K562 (cell line): ENCODE results near the gene PRTFDC1. TPM values are rescaled to one million over a fixed set of nuclear protein-coding genes. Genes with fewer than 3 reads are reported as not detected.

Experiments used
- ATAC-seq: fragments of 200-7000 bp; cut with Tn5 transposase; 3 replicates; pipeline ENCODE4 v1.9.1; 2020; ENCODE audit warnings: moderate library complexity
- BruUV-seq: library from RNA; stranded (reverse); fragments of 400-500 nt; replicated peaks from 2 replicates; lab custom pipeline; 2021; lab: Mats Ljungman, UMichigan
- CTCF ChIA-PET: fragments of 300-600 bp; formaldehyde crosslinking; extraction: SDS; loops from one replicate; lab custom pipeline; 2021; ENCODE audit warnings: low intra/inter-chr PET ratio; lab: Yijun Ruan, JAX
- POLR2A ChIA-PET: fragments of 300-600, 350-650 bp; sonication (Branson Sonifier 250); formaldehyde crosslinking; extraction: SDS; loops from one replicate; lab custom pipeline; 2021; ENCODE audit warnings: antibody characterized with exemption, inconsistent platforms; lab: Yijun Ruan, JAX
- DNase-seq, 4 experiments: peaks; one replicate each; pipeline versions ENCODE4 v3.0.0 to v3.0.0-alpha.2; 2011 to 2018; ENCODE audit warnings: low spot score in 3 of 4, mixed read lengths in 3 of 4; ENCODE audit errors: extremely low read depth in 1 of 4
- FAIRE-seq: peaks from 2 replicates; lab custom pipeline; 2011; peaks lifted over from hg19 to GRCh38; lab: Jason Lieb, UNC
- H2AFZ ChIP-seq: 2 replicates; pipeline ENCODE4 v1.6.0; 2011; ENCODE audit warnings: low read depth, low read length, control low read depth, inconsistent platforms
- H3K27ac ChIP-seq: fragments of 200-600 bp; 3 replicates; pipeline ENCODE4 v1.8.0; 2011; ENCODE audit warnings: low read depth, mild to moderate bottlenecking, control low read depth, inconsistent platforms, low read length, moderate library complexity, mixed read lengths; ENCODE audit errors: extremely low read depth
- H3K27me3 ChIP-seq, 2 experiments: fragments of 300-600 bp in 1 of 2; 2 replicates in 1 of 2; 3 replicates in 1 of 2; pipeline versions ENCODE4 v1.6.0 to v1.8.0; 2011; ENCODE audit warnings: inconsistent platforms in 2 of 2, low read length in 2 of 2, mild to moderate bottlenecking in 1 of 2, mixed read lengths in 1 of 2, moderate library complexity in 1 of 2; ENCODE audit not compliant: control insufficient read depth in 2 of 2, insufficient read depth in 2 of 2
- H3K36me3 ChIP-seq: fragments of 300-600 bp; 3 replicates; pipeline ENCODE4 v1.8.0; 2011; ENCODE audit warnings: mild to moderate bottlenecking, low read length, inconsistent platforms; ENCODE audit not compliant: control insufficient read depth, insufficient read depth
- H3K4me1 ChIP-seq, 2 experiments: fragments of 200-600 bp in 1 of 2; replicated peaks in 1 of 2; 2 replicates in 1 of 2; 3 replicates in 1 of 2; pipeline versions ENCODE4 v1.5.1 to v1.8.0; 2011; ENCODE audit warnings: inconsistent platforms in 2 of 2, low read length in 2 of 2, mild to moderate bottlenecking in 1 of 2, mixed read lengths in 1 of 2, moderate library complexity in 1 of 2; ENCODE audit not compliant: control insufficient read depth in 2 of 2, insufficient read depth in 2 of 2
- H3K4me2 ChIP-seq: 2 replicates; pipeline ENCODE4 v1.6.1; 2011; ENCODE audit warnings: low read length, control low read depth, inconsistent platforms, mixed read lengths; ENCODE audit not compliant: insufficient read depth
- H3K4me3 ChIP-seq: fragments of 200-600 bp; sonication (generic), shearing (Covaris generic); 2 replicates; pipeline ENCODE4 v1.5.1; 2016; ENCODE audit warnings: control low read depth, inconsistent platforms
- H3K79me2 ChIP-seq: fragments of 200-600 bp; 3 replicates; pipeline ENCODE4 v1.8.0; 2011; ENCODE audit warnings: low read length, inconsistent platforms; ENCODE audit not compliant: control insufficient read depth, insufficient read depth
- H3K9ac ChIP-seq, 2 experiments: 2 replicates each; pipeline versions ENCODE4 v1.6.0 to v1.6.1; 2011; ENCODE audit warnings: low read depth in 2 of 2, low read length in 2 of 2, control low read depth in 1 of 2, inconsistent platforms in 1 of 2, mild to moderate bottlenecking in 1 of 2, mixed read lengths in 1 of 2; ENCODE audit not compliant: insufficient read depth in 1 of 2
- H3K9me1 ChIP-seq: one replicate; pipeline ENCODE4 v1.6.0; 2011; ENCODE audit warnings: inconsistent platforms, mild to moderate bottlenecking, low read length, moderate library complexity; ENCODE audit not compliant: control insufficient read depth, insufficient read depth
- H3K9me3 ChIP-seq: replicated peaks from 2 replicates; pipeline ENCODE4 v1.5.1; 2011; ENCODE audit warnings: low read depth, low read length, inconsistent platforms; ENCODE audit not compliant: control insufficient read depth, insufficient read depth
- H4K20me1 ChIP-seq: replicated peaks from 2 replicates; pipeline ENCODE4 v1.6.1; 2011; ENCODE audit warnings: low read length, inconsistent platforms, mixed read lengths; ENCODE audit not compliant: control insufficient read depth, insufficient read depth
- ARID1B ChIP-seq: fragments of 450-650 bp; IDR thresholded peaks from 2 replicates; pipeline ENCODE4 v1.6.1; 2016; ENCODE audit warnings: antibody characterized with exemption, mild to moderate bottlenecking, inconsistent platforms
- ARID3A ChIP-seq: IDR thresholded peaks from 2 replicates; pipeline ENCODE4 v1.6.1; 2012; ENCODE audit warnings: low read depth, low read length, improper control_type of control experiment, borderline replicate concordance
- HDAC3 ChIP-seq: fragments of 450-650 bp; IDR thresholded peaks from 2 replicates; pipeline ENCODE4 v1.6.1; 2018; ENCODE audit warnings: borderline replicate concordance, mild to moderate bottlenecking, moderate library complexity; ENCODE audit not compliant: partially characterized antibody
- HMGXB4 ChIP-seq: sonication (generic); formaldehyde crosslinking; IDR thresholded peaks from 2 replicates; pipeline ENCODE4 v1.8.1; 2023; ENCODE audit warnings: mild to moderate bottlenecking, missing genetic modification reagents
- KDM1A ChIP-seq, 2 experiments: fragments of 450-650 bp; IDR thresholded peaks; 2 replicates each; pipeline ENCODE4 v1.6.1; 2016; ENCODE audit warnings: mild to moderate bottlenecking in 2 of 2
- MAFF ChIP-seq: IDR thresholded peaks from 2 replicates; pipeline ENCODE4 v1.6.1; 2012; ENCODE audit warnings: low read length, improper control_type of control experiment
- MAFG ChIP-seq: fragments of 450-650 bp; conservative IDR thresholded peaks from 2 replicates; pipeline ENCODE4 v1.6.1; 2016; ENCODE audit warnings: missing genetic modification characterization, missing compliant biosample characterization
- MAZ ChIP-seq, 2 experiments: fragments of 450-650 bp in 1 of 2; sonication (generic) in 1 of 2; formaldehyde crosslinking; IDR thresholded peaks in 1 of 2; conservative IDR thresholded peaks in 1 of 2; 2 replicates each; pipeline versions ENCODE4 v1.4.0 to v1.5.0; 2020; ENCODE audit warnings: mild to moderate bottlenecking in 1 of 2, missing genetic modification reagents in 1 of 2
- MEIS2 ChIP-seq: fragments of 450-650 bp; IDR thresholded peaks from 2 replicates; pipeline ENCODE4 v1.6.1; 2014; ENCODE audit warnings: mild to moderate bottlenecking; ENCODE audit not compliant: partially characterized antibody
- MYBL2 ChIP-seq, 2 experiments: fragments of 450-650 bp in 1 of 2; sonication (generic) in 1 of 2; formaldehyde crosslinking in 1 of 2; IDR thresholded peaks; 2 replicates each; pipeline versions ENCODE4 v1.6.1 to v1.8.1; 2017 to 2022; ENCODE audit warnings: borderline replicate concordance in 1 of 2, inconsistent platforms in 1 of 2, low read depth in 1 of 2, mild to moderate bottlenecking in 1 of 2, missing genetic modification reagents in 1 of 2, moderate library complexity in 1 of 2
- NFE2 ChIP-seq: IDR thresholded peaks from 2 replicates; pipeline ENCODE4 v1.6.1; 2014; ENCODE audit warnings: antibody characterized with exemption, low read depth
- STAT5B ChIP-seq: fragments of 250-450 bp; sonication (Bioruptor Pico); IDR thresholded peaks from 2 replicates; pipeline ENCODE4 v1.8.0; 2021; ENCODE audit warnings: mild to moderate bottlenecking, inconsistent platforms
- ZKSCAN1 ChIP-seq: fragments of 150-350 bp; IDR thresholded peaks from 2 replicates; pipeline ENCODE4 v1.6.1; 2016; ENCODE audit warnings: low read depth, low read length
- ZNF316 ChIP-seq: fragments of 450-650 bp; IDR thresholded peaks from 2 replicates; pipeline ENCODE4 v1.6.1; 2016
- ZNF592 ChIP-seq: fragments of 450-650 bp; IDR thresholded peaks from 2 replicates; pipeline ENCODE4 v1.6.1; 2017; ENCODE audit warnings: antibody characterized with exemption, mild to moderate bottlenecking
- WGBS: fragments of 100-300 bp; shearing (Covaris generic); methylation state at CpG from one replicate; pipeline ENCODE4 v1.1.6; 2016; ENCODE audit warnings: low coverage, mixed read lengths; ENCODE audit not compliant: insufficient coverage; ENCODE audit errors: missing lambda C conversion rate; 5-methylcytosine and 5-hydroxymethylcytosine counted together
- in situ Hi-C: fragments of 300-500 bp; cut with MboI; formaldehyde crosslinking; loops from 4 replicates; pipeline ENCODE4 v1.15.0; 2018; ENCODE audit warnings: inconsistent platforms, mixed read lengths
- intact Hi-C: fragments of 100-400 bp; cut with micrococcal nuclease; formaldehyde crosslinking; loops from 2 replicates; pipeline ENCODE4 v1.14.2; 2022
- polyA plus RNA-seq, 8 experiments: library from polyadenylated mRNA; depleted of rRNA in 4 of 8; stranded (reverse) in 5 of 8; unstranded in 3 of 8; fragments of >200 nt; fragmentation: Nextera tagmentation in 2 of 8; fragmentation: Illumina TruSeq in 1 of 8; extraction: Ambion mirVana in 2 of 8; extraction: Trizol in 1 of 8; gene quantifications; 2 replicates each; pipeline versions ENCODE4 v1.2.1 to v1.2.3, GENCODE V29; 2011 to 2014; ENCODE audit warnings: inconsistent platforms in 1 of 8, missing spikeins in 1 of 8
- total RNA-seq, 7 experiments: library from RNA; depleted of rRNA in 6 of 7; stranded (reverse); fragments of >200 nt in 6 of 7; fragmentation: Illumina TruSeq in 2 of 7; extraction: Trizol in 2 of 7; gene quantifications; 2 replicates each; pipeline versions ENCODE4 v1.2.1 to v1.2.3, GENCODE V29; 2011 to 2021; ENCODE audit warnings: low replicate concordance in 1 of 7

The PRTFDC1 gene
- total and polyA plus RNA-seq, 9 of the 15 experiments (the other 6 are each of a cell fraction or from before 2014, with no cell fraction given) = 7.0 to 27.6 (median 10.0) TPM

GRCh38 chr10:24930427-24930826 lies 22.0 kb downstream of the PRTFDC1 start:
- H3K27me3 ChIP-seq = no peaks in the 10 kb centered on the region
- ChIA-PET CTCF (no interaction called here), POLR2A (interaction anchor here (0.7 to 1.8 kb wide), 9 partner anchors 8 to 1875 kb away, joined by 3 to 7 read pairs (median 6); no protein-coding TSS in a partner anchor)
- DNase-seq = peak in 1 of 4 experiments; percentile 63
- peak overlapping the region; percentile 93 for H2AFZ ChIP-seq
- H3K9ac ChIP-seq = peak overlapping the region in 1 of 2 experiments; percentile 49; a peak in 2 of 4 replicates
- H3K4me2 ChIP-seq = no peak overlapping the region
- no peaks in the 10 kb centered on the region for H4K20me1 ChIP-seq
- H3K9me3 ChIP-seq = no peaks in the 10 kb centered on the region; the same call in 1 of the 2 replicates
- H3K79me2 ChIP-seq = no peaks in the 10 kb centered on the region
- H3K27ac ChIP-seq = peak overlapping the region; percentile 60; the same call in 1 of the 3 replicates
- no peaks in the 10 kb centered on the region for H3K36me3 ChIP-seq
- peaks cover 14 to 17% of the 10 kb centered on the region in 2 experiments for H3K4me1 ChIP-seq
- intact Hi-C loops = no loop called here
- in situ Hi-C loops = no loop called here
- peak; percentile 75 for ATAC-seq
- WGBS = 3% methylated on average over 2 of the region's 2 CpGs
- H3K9me1 ChIP-seq = no peaks in the 10 kb centered on the region
- peak; percentile 91 for FAIRE-seq
- no TSS peak for BruUV-seq
- H3K4me3 ChIP-seq = no peak overlapping the region
- TF ChIP-seq ARID1B = 0 out of 2 replicates have a peak, but pooled peaks have one; percentile 17
- TF ChIP-seq HDAC3 = peak; percentile 39
- TF ChIP-seq MAFF = peak; percentile 79
- TF ChIP-seq ZNF316 = peak; percentile 88
- no peak for TF ChIP-seq MYBL2 (IDR thresholded peaks at IDR 0.05; ENCODE audit: low read depth)
- TF ChIP-seq MYBL2 (CRISPR knock-in tag; IDR thresholded peaks at IDR 0.05; ENCODE audit: borderline replicate concordance) = no peak
- no peak for TF ChIP-seq HMGXB4 (CRISPR knock-in tag)
- peak; percentile 68 to 69 for TF ChIP-seq KDM1A (IDR thresholded peaks at IDR 0.05)
- TF ChIP-seq ZKSCAN1 = no peak
- peak; percentile 89 for TF ChIP-seq MAFG (tag)
- no peak for TF ChIP-seq STAT5B (CRISPR knock-in tag)
- 0 out of 2 replicates have a peak, but pooled peaks have one; percentile 48 for TF ChIP-seq ARID3A
- 0 out of 4 replicates have a peak, but pooled peaks of 1 of the 2 experiments have one; percentile 2 for TF ChIP-seq MAZ (CRISPR knock-in tag; conservative IDR thresholded peaks at IDR 0.05 in 1 of 2, IDR thresholded peaks at IDR 0.05 in 1 of 2)
- peak; percentile 73 for TF ChIP-seq ZNF592
- peak; percentile 95 for TF ChIP-seq NFE2
- peak; percentile 22 for TF ChIP-seq MEIS2
